GM12801 (cell line): ENCODE data around the gene L3MBTL4.

Experiments used
- TF ChIP-seq, protein P1 (sequence below): IDR thresholded peaks from one replicate; pipeline ENCODE4 v1.5.1; 2011; ENCODE audit warnings: control low read depth; ENCODE audit not compliant: insufficient read length; ENCODE audit errors: extremely low read depth

Gene L3MBTL4

DNA sequence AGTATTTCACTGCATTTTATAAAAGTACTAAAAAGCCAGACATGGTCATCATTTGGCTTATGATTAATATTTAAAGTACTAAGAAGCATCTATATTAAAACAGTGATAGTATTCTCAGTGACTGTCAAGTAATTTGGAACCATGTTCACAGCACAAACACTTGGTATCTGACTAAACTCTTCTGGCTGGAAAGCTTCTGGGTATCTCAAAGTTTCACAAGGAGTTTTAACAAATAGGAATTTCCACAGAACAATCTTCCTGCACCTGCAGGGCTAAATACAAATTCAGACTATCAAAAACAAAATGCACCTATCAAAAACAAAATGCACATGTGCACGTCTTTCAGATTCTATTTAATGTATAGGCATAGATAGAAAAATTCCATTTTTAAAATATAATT is 158.8 kb downstream of the L3MBTL4 start:
- TF ChIP-seq, protein P1, sequence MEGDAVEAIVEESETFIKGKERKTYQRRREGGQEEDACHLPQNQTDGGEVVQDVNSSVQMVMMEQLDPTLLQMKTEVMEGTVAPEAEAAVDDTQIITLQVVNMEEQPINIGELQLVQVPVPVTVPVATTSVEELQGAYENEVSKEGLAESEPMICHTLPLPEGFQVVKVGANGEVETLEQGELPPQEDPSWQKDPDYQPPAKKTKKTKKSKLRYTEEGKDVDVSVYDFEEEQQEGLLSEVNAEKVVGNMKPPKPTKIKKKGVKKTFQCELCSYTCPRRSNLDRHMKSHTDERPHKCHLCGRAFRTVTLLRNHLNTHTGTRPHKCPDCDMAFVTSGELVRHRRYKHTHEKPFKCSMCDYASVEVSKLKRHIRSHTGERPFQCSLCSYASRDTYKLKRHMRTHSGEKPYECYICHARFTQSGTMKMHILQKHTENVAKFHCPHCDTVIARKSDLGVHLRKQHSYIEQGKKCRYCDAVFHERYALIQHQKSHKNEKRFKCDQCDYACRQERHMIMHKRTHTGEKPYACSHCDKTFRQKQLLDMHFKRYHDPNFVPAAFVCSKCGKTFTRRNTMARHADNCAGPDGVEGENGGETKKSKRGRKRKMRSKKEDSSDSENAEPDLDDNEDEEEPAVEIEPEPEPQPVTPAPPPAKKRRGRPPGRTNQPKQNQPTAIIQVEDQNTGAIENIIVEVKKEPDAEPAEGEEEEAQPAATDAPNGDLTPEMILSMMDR: no peak

- TF ChIP-seq, protein P1: no peak
These were observed 159.5 kb downstream of the L3MBTL4 start for GRCh38 chr18:6255116-6255705.

GRCh38 chr18:6254456-6254855 is 160.3 kb downstream of the L3MBTL4 start:
- TF ChIP-seq, protein P1: no peak

DNA sequence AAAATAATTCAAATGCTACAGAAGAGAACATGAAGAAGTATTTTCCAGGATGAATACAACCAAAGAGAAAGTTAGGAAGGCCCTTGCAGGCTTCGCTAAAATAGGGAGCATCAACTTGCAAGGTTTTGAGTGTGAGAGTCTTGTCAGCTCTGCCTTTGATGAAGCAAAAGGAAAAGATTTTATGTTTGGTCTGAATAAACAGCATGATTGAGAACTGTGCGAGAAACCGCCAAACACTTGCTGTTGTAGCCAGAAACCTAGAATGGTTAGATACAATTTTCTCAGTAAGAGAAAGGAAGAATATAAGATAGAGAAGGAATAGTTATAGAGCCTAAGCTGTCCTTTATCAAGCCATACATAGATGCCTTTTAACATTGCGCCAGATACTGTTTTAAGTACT is 163.6 kb downstream of the L3MBTL4 start:
- TF ChIP-seq, protein P1: no peak

DNA sequence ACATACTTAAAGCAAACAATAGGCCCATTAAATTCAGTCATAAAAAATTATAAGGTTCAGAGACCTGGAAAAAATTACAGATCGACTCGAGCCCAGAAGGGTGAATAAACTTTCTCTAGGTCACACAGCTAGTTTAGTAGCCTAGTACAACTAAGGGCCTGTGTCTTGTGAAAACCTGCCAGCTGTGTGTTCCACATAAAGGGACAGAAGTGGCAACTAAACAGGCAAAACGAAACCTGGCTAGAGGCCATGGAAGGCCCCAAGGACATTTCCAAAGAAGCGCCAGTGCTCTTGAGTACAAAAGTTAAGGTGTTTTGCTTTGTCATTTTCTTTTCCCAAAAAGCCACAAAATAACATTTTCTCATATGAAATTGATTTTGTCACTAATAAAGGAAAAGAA is 164.9 kb downstream of the L3MBTL4 start:
- TF ChIP-seq, protein P1: no peak

- TF ChIP-seq, protein P1: no peak
These were observed 165.5 kb downstream of the L3MBTL4 start for GRCh38 chr18:6249170-6249569.

GRCh38 chr18:6248017-6248416 is 166.7 kb downstream of the L3MBTL4 start:
- TF ChIP-seq, protein P1: no peak
